Mammary epithelial cell (primary cell): ENCODE results near the gene SLC4A3.

Experiments used
- CTCF ChIP-seq, 2 donors: IDR thresholded peaks in 1 of 2; conservative IDR thresholded peaks in 1 of 2; 2 replicates each; pipeline ENCODE4 v1.5.1; 2011 to 2012; ENCODE audit warnings: inconsistent platforms in 2 of 2, low read length in 2 of 2, mild to moderate bottlenecking in 2 of 2, control low read depth in 1 of 2, low read depth in 1 of 2; ENCODE audit not compliant: insufficient read depth in 1 of 2; ENCODE audit errors: extremely low read depth in 1 of 2
- EZH2 ChIP-seq: IDR thresholded peaks from 2 replicates; pipeline ENCODE4 v1.6.1; 2012; ENCODE audit warnings: low read length, inconsistent platforms, borderline replicate concordance

DNA sequence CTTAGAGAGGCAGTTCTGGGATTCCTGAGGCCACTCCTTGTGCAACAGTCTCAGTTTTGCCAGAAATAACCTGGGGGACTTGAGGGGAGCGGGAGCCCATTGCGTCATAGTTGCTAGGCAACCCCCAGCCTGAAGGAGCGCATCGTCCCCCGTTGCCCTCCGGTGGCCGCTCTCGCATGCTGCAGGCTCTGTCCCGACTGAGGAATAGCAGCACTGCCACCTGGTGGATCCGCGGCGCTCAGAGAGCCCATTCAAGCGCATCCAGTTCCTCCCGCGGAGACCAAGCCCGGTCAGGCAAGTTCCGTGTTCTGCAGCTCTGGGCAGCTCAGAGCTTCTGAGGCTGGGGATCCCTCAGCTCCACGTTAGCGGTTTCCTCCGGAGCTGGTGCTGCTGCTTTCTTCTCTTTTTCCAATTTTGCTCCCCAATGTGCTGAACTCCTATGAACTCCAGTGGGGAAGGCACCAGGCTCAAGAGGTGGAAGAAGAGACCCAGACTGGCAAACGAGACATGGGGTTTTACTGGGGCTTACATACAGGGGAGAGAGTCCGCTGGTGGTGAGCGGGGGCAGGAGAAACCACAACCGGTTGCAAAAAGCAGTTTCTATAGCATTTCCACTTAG, 15.1 kb downstream of the SLC4A3 start:
- TF ChIP-seq CTCF (conservative IDR thresholded peaks at IDR 0.05 in 1 of 2, IDR thresholded peaks at IDR 0.05 in 1 of 2; ENCODE audit: extremely low read depth in 1 of 2, insufficient read depth in 1 of 2, low read depth in 1 of 2, low read length in 2 of 2) = peak; percentile 100
- no peak for TF ChIP-seq EZH2
